ENCODE measurements around the gene DCXR.
A peak's percentile ranks its signal among the peaks of the same experiment; 100 is the strongest.

DCXR gene

GRCh38 chr17:82047379-82047778 is 9.9 kb upstream of the DCXR start:
- TF ChIP-seq CTCF (conservative IDR thresholded peaks at IDR 0.05; ENCODE audit: control insufficient read depth, insufficient read depth, low read depth, low read length), result no peak

GRCh38 chr17:82046903-82047302 is 9.4 kb upstream of the DCXR start:
- TF ChIP-seq CTCF (conservative IDR thresholded peaks at IDR 0.05; ENCODE audit: control insufficient read depth, insufficient read depth, low read depth, low read length), result no peak
- DNase-seq (ENCODE audit: low read depth), result no peak

More at GRCh38 chr17:82047379-82047778, 9.9 kb upstream of the DCXR start:
- H3K4me3 ChIP-seq (ENCODE audit: control insufficient read depth, low read depth, low read length), result no peak overlapping the region
- no peak for DNase-seq (ENCODE audit: low read depth)

GRCh38 chr17:82045936-82046484 is 8.5 kb upstream of the DCXR start:
- DNase-seq (ENCODE audit: low read depth), result no peak
- no peak overlapping the region for H3K4me3 ChIP-seq (ENCODE audit: control insufficient read depth, low read depth, low read length)

More at GRCh38 chr17:82046903-82047302, 9.4 kb upstream of the DCXR start:
- no peak overlapping the region for H3K4me3 ChIP-seq (ENCODE audit: control insufficient read depth, low read depth, low read length)

GRCh38 chr17:82043507-82043906 is 6.0 kb upstream of the DCXR start:
- no peak overlapping the region for H3K4me3 ChIP-seq (ENCODE audit: control insufficient read depth, low read depth, low read length)
- no peak for DNase-seq (ENCODE audit: low read depth)
- no peak for TF ChIP-seq CTCF (conservative IDR thresholded peaks at IDR 0.05; ENCODE audit: control insufficient read depth, insufficient read depth, low read depth, low read length)

More at GRCh38 chr17:82045936-82046484, 8.5 kb upstream of the DCXR start:
- TF ChIP-seq CTCF (conservative IDR thresholded peaks at IDR 0.05; ENCODE audit: control insufficient read depth, insufficient read depth, low read depth, low read length), result no peak

GRCh38 chr17:82042649-82043048 is 5.2 kb upstream of the DCXR start:
- no peak for TF ChIP-seq CTCF (conservative IDR thresholded peaks at IDR 0.05; ENCODE audit: control insufficient read depth, insufficient read depth, low read depth, low read length)
- DNase-seq (ENCODE audit: low read depth), result no peak
- H3K4me3 ChIP-seq (ENCODE audit: control insufficient read depth, low read depth, low read length), result no peak overlapping the region

- H3K4me3 ChIP-seq (ENCODE audit: control insufficient read depth, low read depth, low read length), result no peak overlapping the region
- TF ChIP-seq CTCF (conservative IDR thresholded peaks at IDR 0.05; ENCODE audit: control insufficient read depth, insufficient read depth, low read depth, low read length), result no peak
- DNase-seq (ENCODE audit: low read depth), result peak; percentile 40
Observed at GRCh38 chr17:82041144-82041814, 3.8 kb upstream of the DCXR start.
